HepG2 (cell line): ENCODE measurements around the gene EPB41L5. TPM values are rescaled to one million over a fixed set of nuclear protein-coding genes. Genes with fewer than 3 reads are reported as not detected.

Experiments used
- ETV5 ChIP-seq: IDR thresholded peaks from 2 replicates; pipeline ENCODE4 v1.6.1; 2018; ENCODE audit warnings: missing biosample characterization, missing genetic modification reagents, inconsistent platforms, borderline replicate concordance
- JARID2 ChIP-seq: sonication (generic); formaldehyde crosslinking; IDR thresholded peaks from 2 replicates; pipeline ENCODE4 v1.8.1; 2023; ENCODE audit warnings: missing genetic modification reagents, inconsistent platforms; ENCODE audit not compliant: insufficient replicate concordance
- YEATS2 ChIP-seq: sonication (generic); formaldehyde crosslinking; IDR thresholded peaks from 2 replicates; pipeline ENCODE4 v1.4.0; 2020; ENCODE audit warnings: missing genetic modification reagents, borderline replicate concordance
- ZNF33B ChIP-seq: sonication (generic); formaldehyde crosslinking; IDR thresholded peaks from 2 replicates; pipeline ENCODE4 v1.5.1; 2020; ENCODE audit warnings: mild to moderate bottlenecking, missing genetic modification reagents
- ZNF552 ChIP-seq: sonication (generic); formaldehyde crosslinking; IDR thresholded peaks from 2 replicates; pipeline ENCODE4 v1.9.0; 2022; ENCODE audit warnings: missing genetic modification reagents, mild to moderate bottlenecking, borderline replicate concordance
- ZNF616 ChIP-seq: sonication (generic); formaldehyde crosslinking; IDR thresholded peaks from 2 replicates; pipeline ENCODE4 v1.5.0; 2020; ENCODE audit warnings: low read depth, mild to moderate bottlenecking, missing genetic modification reagents
- ZNF761 ChIP-seq: sonication (generic); formaldehyde crosslinking; conservative IDR thresholded peaks from 2 replicates; pipeline ENCODE4 v1.4.0; 2020; ENCODE audit warnings: mild to moderate bottlenecking, missing genetic modification reagents
- polyA plus RNA-seq, 8 experiments: library from polyadenylated mRNA; depleted of rRNA in 3 of 8; stranded (reverse) in 7 of 8; unstranded in 1 of 8; fragments of >200 nt; fragmentation: Illumina TruSeq in 4 of 8; extraction: Trizol in 4 of 8; gene quantifications; 2 replicates each; pipeline versions ENCODE4 v1.2.1 to v1.2.3, GENCODE V29; 2011 to 2016; ENCODE audit warnings: low read depth in 4 of 8, missing spikeins in 1 of 8, mixed read lengths in 1 of 8; ENCODE audit not compliant: insufficient read depth in 1 of 8
- total RNA-seq, 5 experiments: library from RNA; depleted of rRNA; stranded (reverse); fragments of >200 nt; fragmentation: Illumina TruSeq; extraction: Trizol; gene quantifications; 2 replicates each; pipeline ENCODE4 v1.2.3, GENCODE V29; 2016; ENCODE audit warnings: low read depth in 1 of 5
- TF ChIP-seq, protein P1 (sequence below): sonication (generic); formaldehyde crosslinking; IDR thresholded peaks from 2 replicates; pipeline ENCODE4 v1.4.0; 2020; ENCODE audit warnings: missing genetic modification reagents, borderline replicate concordance
- TF ChIP-seq, protein P2 (sequence below): IDR thresholded peaks from 2 replicates; pipeline ENCODE4 v1.6.1; 2016
- TF ChIP-seq, protein P3 (sequence below): sonication (generic); formaldehyde crosslinking; IDR thresholded peaks from 2 replicates; pipeline ENCODE4 v1.4.0; 2020; ENCODE audit warnings: missing genetic modification reagents, borderline replicate concordance
- TF ChIP-seq, protein P4 (sequence below): sonication (generic); formaldehyde crosslinking; IDR thresholded peaks from 2 replicates; pipeline ENCODE4 v1.4.0; 2020; ENCODE audit warnings: missing genetic modification reagents
- TF ChIP-seq, protein P5 (sequence below): sonication (generic); formaldehyde crosslinking; IDR thresholded peaks from 2 replicates; pipeline ENCODE4 v1.4.0; 2020; ENCODE audit warnings: missing genetic modification reagents
- TF ChIP-seq, protein P6 (sequence below): sonication (generic); formaldehyde crosslinking; IDR thresholded peaks from 2 replicates; pipeline ENCODE4; 2020; ENCODE audit warnings: missing genetic modification reagents, mild to moderate bottlenecking, borderline replicate concordance

EPB41L5 gene
- total and polyA plus RNA-seq, 2 of the 13 experiments (the other 11 are each of a cell fraction or from before 2014, with no cell fraction given) = 40.5 to 47.5 TPM

DNA sequence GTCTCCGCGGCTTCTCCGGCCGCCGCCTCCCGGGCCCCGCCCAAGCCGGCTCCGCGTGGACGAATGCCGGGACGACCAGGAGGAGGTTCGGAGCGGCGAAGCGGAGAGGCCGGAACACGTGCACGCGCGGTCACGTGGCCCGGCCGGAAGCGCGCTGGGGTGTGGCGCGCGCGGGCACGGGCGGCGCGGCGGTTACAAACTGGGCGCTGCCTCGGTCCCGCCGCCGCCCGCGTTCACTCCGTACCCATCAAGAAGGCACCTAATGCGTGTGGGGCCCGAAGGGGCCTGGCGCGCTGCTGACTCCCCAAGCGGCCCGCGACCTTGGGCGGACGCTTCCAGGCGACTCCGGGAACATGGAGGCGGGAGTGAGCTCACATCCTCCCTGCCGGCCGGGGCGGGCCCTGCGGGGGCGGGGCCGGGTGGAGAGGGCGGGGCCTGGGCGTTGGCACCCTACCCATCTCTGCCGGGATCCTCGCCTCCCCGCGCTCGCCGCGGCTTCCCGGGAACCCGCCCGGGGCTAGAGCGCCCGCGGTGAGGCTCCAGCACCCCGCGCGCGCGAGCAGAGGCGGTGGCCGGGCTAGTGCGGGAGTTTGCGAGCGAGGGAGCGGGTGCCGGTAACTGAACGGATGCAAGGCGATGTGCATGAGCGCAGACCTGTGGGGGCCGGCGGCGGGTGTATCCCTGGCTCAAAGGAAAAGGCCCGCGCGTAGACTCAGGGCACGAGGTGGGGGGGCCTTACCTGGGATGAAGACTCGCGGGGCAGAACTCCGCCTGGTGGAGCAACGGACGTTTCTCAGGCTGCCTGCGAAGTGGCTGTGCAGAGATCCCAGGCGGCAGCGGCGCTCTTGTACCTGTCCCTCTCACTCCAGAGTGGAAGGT is 210.4 kb downstream of the EPB41L5 start, which contains the start of gene TMEM185B (continued):
- TF ChIP-seq, protein P1, sequence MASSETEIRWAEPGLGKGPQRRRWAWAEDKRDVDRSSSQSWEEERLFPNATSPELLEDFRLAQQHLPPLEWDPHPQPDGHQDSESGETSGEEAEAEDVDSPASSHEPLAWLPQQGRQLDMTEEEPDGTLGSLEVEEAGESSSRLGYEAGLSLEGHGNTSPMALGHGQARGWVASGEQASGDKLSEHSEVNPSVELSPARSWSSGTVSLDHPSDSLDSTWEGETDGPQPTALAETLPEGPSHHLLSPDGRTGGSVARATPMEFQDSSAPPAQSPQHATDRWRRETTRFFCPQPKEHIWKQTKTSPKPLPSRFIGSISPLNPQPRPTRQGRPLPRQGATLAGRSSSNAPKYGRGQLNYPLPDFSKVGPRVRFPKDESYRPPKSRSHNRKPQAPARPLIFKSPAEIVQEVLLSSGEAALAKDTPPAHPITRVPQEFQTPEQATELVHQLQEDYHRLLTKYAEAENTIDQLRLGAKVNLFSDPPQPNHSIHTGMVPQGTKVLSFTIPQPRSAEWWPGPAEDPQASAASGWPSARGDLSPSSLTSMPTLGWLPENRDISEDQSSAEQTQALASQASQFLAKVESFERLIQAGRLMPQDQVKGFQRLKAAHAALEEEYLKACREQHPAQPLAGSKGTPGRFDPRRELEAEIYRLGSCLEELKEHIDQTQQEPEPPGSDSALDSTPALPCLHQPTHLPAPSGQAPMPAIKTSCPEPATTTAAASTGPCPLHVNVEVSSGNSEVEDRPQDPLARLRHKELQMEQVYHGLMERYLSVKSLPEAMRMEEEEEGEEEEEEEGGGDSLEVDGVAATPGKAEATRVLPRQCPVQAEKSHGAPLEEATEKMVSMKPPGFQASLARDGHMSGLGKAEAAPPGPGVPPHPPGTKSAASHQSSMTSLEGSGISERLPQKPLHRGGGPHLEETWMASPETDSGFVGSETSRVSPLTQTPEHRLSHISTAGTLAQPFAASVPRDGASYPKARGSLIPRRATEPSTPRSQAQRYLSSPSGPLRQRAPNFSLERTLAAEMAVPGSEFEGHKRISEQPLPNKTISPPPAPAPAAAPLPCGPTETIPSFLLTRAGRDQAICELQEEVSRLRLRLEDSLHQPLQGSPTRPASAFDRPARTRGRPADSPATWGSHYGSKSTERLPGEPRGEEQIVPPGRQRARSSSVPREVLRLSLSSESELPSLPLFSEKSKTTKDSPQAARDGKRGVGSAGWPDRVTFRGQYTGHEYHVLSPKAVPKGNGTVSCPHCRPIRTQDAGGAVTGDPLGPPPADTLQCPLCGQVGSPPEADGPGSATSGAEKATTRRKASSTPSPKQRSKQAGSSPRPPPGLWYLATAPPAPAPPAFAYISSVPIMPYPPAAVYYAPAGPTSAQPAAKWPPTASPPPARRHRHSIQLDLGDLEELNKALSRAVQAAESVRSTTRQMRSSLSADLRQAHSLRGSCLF = no peak
- TF ChIP-seq, protein P2, sequence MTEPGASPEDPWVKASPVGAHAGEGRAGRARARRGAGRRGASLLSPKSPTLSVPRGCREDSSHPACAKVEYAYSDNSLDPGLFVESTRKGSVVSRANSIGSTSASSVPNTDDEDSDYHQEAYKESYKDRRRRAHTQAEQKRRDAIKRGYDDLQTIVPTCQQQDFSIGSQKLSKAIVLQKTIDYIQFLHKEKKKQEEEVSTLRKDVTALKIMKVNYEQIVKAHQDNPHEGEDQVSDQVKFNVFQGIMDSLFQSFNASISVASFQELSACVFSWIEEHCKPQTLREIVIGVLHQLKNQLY = no peak
- TF ChIP-seq ZNF761 (CRISPR knock-in tag) (no peak; the same call in 1 of the 2 replicates), ZNF616 (0 out of 2 replicates have a peak, but pooled peaks have one; percentile 43), ETV5 (peak; percentile 10), JARID2 (CRISPR knock-in tag) (no peak), ZNF33B (no peak), YEATS2 (peak; percentile 39; the same call in 1 of the 2 replicates), ZNF552 (CRISPR knock-in tag) (no peak; the same call in 1 of the 2 replicates)
- TF ChIP-seq, protein P3, sequence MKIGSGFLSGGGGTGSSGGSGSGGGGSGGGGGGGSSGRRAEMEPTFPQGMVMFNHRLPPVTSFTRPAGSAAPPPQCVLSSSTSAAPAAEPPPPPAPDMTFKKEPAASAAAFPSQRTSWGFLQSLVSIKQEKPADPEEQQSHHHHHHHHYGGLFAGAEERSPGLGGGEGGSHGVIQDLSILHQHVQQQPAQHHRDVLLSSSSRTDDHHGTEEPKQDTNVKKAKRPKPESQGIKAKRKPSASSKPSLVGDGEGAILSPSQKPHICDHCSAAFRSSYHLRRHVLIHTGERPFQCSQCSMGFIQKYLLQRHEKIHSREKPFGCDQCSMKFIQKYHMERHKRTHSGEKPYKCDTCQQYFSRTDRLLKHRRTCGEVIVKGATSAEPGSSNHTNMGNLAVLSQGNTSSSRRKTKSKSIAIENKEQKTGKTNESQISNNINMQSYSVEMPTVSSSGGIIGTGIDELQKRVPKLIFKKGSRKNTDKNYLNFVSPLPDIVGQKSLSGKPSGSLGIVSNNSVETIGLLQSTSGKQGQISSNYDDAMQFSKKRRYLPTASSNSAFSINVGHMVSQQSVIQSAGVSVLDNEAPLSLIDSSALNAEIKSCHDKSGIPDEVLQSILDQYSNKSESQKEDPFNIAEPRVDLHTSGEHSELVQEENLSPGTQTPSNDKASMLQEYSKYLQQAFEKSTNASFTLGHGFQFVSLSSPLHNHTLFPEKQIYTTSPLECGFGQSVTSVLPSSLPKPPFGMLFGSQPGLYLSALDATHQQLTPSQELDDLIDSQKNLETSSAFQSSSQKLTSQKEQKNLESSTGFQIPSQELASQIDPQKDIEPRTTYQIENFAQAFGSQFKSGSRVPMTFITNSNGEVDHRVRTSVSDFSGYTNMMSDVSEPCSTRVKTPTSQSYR (CRISPR knock-in tag) = no peak
- TF ChIP-seq, protein P4, sequence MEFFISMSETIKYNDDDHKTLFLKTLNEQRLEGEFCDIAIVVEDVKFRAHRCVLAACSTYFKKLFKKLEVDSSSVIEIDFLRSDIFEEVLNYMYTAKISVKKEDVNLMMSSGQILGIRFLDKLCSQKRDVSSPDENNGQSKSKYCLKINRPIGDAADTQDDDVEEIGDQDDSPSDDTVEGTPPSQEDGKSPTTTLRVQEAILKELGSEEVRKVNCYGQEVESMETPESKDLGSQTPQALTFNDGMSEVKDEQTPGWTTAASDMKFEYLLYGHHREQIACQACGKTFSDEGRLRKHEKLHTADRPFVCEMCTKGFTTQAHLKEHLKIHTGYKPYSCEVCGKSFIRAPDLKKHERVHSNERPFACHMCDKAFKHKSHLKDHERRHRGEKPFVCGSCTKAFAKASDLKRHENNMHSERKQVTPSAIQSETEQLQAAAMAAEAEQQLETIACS = peak; percentile 37; the same call in 1 of the 2 replicates
- TF ChIP-seq, protein P5, sequence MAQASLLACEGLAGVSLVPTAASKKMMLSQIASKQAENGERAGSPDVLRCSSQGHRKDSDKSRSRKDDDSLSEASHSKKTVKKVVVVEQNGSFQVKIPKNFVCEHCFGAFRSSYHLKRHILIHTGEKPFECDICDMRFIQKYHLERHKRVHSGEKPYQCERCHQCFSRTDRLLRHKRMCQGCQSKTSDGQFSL = peak; percentile 96
- TF ChIP-seq, protein P6, sequence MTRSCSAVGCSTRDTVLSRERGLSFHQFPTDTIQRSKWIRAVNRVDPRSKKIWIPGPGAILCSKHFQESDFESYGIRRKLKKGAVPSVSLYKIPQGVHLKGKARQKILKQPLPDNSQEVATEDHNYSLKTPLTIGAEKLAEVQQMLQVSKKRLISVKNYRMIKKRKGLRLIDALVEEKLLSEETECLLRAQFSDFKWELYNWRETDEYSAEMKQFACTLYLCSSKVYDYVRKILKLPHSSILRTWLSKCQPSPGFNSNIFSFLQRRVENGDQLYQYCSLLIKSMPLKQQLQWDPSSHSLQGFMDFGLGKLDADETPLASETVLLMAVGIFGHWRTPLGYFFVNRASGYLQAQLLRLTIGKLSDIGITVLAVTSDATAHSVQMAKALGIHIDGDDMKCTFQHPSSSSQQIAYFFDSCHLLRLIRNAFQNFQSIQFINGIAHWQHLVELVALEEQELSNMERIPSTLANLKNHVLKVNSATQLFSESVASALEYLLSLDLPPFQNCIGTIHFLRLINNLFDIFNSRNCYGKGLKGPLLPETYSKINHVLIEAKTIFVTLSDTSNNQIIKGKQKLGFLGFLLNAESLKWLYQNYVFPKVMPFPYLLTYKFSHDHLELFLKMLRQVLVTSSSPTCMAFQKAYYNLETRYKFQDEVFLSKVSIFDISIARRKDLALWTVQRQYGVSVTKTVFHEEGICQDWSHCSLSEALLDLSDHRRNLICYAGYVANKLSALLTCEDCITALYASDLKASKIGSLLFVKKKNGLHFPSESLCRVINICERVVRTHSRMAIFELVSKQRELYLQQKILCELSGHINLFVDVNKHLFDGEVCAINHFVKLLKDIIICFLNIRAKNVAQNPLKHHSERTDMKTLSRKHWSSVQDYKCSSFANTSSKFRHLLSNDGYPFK = 0 out of 2 replicates have a peak, but pooled peaks have one; percentile 15
